HG03280 (cell line): ENCODE measurements around the gene NFATC4.

Experiments used
- ATAC-seq: cut with Tn5 transposase; IDR thresholded peaks from one replicate; pipeline ENCODE4 v1.9.1; 2021; ENCODE audit warnings: mild to moderate bottlenecking, moderate library complexity; ENCODE audit not compliant: unreplicated experiment

The NFATC4 gene

GRCh38 chr14:24426912-24427536, 59.0 kb downstream of the NFATC4 start:
- ATAC-seq: no peak

- ATAC-seq: no peak
Observed at GRCh38 chr14:24427537-24428508, 59.8 kb downstream of the NFATC4 start.

DNA sequence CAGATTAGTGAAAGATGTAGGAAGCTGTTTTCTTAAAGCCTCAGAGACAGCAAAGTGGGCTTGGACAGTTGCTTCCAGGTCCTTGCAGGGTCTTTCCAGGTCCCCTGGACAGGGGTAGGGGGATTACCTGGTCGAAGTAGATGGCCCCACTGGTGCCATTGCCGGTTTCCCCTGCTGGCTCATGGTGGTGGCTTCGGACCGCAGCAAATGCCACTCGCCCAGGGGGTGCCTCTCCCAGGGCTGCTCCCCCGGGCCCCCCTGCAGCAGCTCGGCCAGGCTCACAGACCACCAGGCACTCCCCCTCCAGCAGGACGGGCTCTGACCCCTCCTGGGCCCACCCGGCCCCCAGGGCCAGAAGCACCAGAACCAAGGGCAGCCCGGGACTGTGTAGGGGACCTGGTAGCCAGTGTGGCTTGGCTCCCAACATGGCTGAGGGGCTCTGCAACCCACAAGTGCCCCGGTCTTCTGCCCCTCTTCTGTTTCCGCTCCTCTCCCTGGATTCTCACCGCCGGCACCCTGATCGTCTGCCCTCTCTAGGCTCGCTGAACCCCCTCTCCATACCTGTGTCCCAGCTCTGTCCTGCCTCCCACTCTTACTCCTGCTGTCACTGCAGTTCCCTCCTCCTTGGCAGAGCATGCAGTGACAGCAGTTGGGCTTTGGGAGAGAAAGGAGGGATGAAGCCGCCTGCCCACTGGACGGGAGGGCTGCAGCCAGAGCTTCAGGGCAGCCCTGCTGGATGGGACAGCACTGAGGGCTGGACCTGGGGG, 60.8 kb downstream of the NFATC4 start:
- ATAC-seq: no peak
